ENCODE data around the gene BMP7. TPM values are rescaled to one million over a fixed set of nuclear protein-coding genes. Genes with fewer than 3 reads are reported as not detected.

Gene BMP7
- total RNA-seq, 2 donors from 2014 or later: not detected

- H3K36me3 Mint-ChIP-seq (ENCODE audit: low read depth): no peaks in the 10 kb centered on the region
- no peak overlapping the region for H3K4me3 Mint-ChIP-seq
- H3K27me3 Mint-ChIP-seq: peaks cover 15% of the 10 kb centered on the region
- ATAC-seq (replicated peaks): no peak
- no peaks in the 10 kb centered on the region for H3K4me1 Mint-ChIP-seq
- no peaks in the 10 kb centered on the region for H3K9me3 Mint-ChIP-seq
- no peak overlapping the region for H3K27ac Mint-ChIP-seq
Observed at GRCh38 chr20:57126481-57127092, 139.9 kb downstream of the BMP7 start.

DNA sequence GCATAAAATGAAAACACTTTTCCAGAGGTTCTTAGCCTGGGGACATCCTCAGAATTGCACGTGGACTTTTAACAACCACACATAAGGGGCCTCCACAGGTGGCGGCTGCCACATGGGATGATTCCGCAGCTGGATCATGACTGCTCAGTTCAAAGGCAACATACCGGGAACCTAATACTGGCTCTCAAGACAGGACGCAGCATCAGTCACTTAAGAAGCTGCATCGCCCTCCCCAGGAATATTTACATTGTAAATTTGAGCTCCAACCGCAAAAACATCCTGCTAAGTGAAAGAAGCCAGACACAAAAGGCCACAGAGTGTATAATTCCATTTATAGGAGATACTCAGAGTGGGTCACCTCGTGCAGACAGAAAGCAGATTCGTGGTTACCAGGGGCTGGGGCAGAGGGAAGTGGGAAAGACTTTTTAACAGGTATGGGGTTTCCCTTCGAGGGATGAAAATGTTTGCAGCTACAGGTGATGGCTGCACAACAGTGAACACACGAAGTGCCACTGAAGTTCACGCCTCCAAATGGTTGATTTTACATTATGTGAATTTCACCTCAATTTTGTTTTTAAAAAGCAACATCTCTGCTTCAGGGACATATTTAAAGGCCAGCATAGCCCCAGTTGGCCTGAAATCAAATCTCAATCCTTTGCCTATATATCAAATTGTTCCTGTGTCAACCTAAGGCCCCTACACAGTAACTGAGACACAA lies 141.5 kb downstream of the BMP7 start:
- Mint-ChIP-seq H3K9me3 (no peaks in the 10 kb centered on the region), H3K27ac (no peak overlapping the region), H3K27me3 (peaks cover 11% of the 10 kb centered on the region), H3K4me3 (no peak overlapping the region), H3K36me3 (ENCODE audit: low read depth) (no peaks in the 10 kb centered on the region), H3K4me1 (no peaks in the 10 kb centered on the region)
- no peak for ATAC-seq (replicated peaks)

DNA sequence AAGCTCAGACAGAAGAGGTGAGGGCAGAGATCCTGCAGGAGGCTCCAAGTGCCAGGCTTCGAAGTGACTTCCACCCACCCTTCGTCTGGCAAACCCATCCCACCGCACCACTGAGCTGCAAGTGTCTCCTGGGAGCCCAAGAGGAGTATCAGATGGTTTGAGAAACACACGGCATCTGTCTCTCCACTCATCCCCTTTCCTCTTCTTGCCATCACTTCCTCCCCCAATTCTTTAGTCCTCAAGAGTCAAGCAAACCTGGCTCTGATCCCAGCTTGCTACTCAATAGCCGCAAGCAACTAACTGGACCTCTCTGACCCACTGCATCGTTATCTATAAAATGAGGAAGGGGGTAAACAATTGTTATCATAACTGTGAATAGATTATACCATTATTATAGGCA lies 142.1 kb downstream of the BMP7 start:
- Mint-ChIP-seq H3K36me3 (ENCODE audit: low read depth) (no peaks in the 10 kb centered on the region), H3K27ac (no peak overlapping the region), H3K9me3 (no peaks in the 10 kb centered on the region), H3K4me1 (no peaks in the 10 kb centered on the region), H3K27me3 (peaks cover 11% of the 10 kb centered on the region), H3K4me3 (no peak overlapping the region)
- ATAC-seq (replicated peaks): no peak

GRCh38 chr20:57123504-57123903 lies 142.9 kb downstream of the BMP7 start:
- no peaks in the 10 kb centered on the region for H3K9me3 Mint-ChIP-seq
- H3K4me3 Mint-ChIP-seq: no peak overlapping the region
- H3K4me1 Mint-ChIP-seq: no peaks in the 10 kb centered on the region
- H3K27ac Mint-ChIP-seq: no peak overlapping the region
- peaks cover 11% of the 10 kb centered on the region for H3K27me3 Mint-ChIP-seq
- no peaks in the 10 kb centered on the region for H3K36me3 Mint-ChIP-seq (ENCODE audit: low read depth)
- no peak for ATAC-seq (replicated peaks)

- no peak overlapping the region for H3K27ac Mint-ChIP-seq
- no peak for ATAC-seq (replicated peaks)
- H3K36me3 Mint-ChIP-seq (ENCODE audit: low read depth): no peaks in the 10 kb centered on the region
- no peak overlapping the region for H3K4me3 Mint-ChIP-seq
- H3K9me3 Mint-ChIP-seq: no peaks in the 10 kb centered on the region
- peaks cover 11% of the 10 kb centered on the region for H3K27me3 Mint-ChIP-seq
- H3K4me1 Mint-ChIP-seq: no peaks in the 10 kb centered on the region
Observed at GRCh38 chr20:57122536-57123489, 143.6 kb downstream of the BMP7 start.

DNA sequence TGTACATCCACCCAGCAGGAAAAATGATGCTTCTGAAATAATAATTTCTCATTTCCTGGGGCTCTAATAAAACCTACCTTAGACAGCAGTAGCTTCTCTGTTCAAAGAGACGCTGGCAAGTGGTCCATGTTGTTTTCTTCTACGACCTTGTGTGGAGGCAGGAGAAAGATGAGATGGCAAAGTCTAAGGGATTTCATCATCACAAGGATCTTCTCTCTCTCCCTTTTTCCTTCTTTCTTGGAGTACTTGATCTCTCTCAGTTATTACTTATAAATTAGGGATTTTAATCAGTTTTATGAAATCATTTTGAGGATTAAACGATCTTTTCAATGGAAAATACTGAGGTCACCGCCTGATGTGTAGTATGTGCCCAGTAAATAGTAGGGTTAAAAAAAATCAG lies 147.5 kb downstream of the BMP7 start:
- Mint-ChIP-seq H3K4me1 (no peaks in the 10 kb centered on the region), H3K27ac (no peak overlapping the region), H3K4me3 (no peak overlapping the region), H3K27me3 (peaks cover 6% of the 10 kb centered on the region), H3K9me3 (no peaks in the 10 kb centered on the region), H3K36me3 (ENCODE audit: low read depth) (no peaks in the 10 kb centered on the region)
- no peak for ATAC-seq (replicated peaks)

Other genes starting within 250 kb of the BMP7 start
- gene SPO11, start 63.2 kb upstream of the BMP7 start, total RNA-seq: not detected
- gene RAE1, start 84.6 kb upstream of the BMP7 start, total RNA-seq: 10 to 100 TPM; 48.3 to 79.7 TPM
- gene RBM38, start 124.8 kb upstream of the BMP7 start, total RNA-seq: 10 to 100 TPM; 63.0 to 64.3 TPM